ENCODE results near the gene BBX.

The BBX gene

DNA sequence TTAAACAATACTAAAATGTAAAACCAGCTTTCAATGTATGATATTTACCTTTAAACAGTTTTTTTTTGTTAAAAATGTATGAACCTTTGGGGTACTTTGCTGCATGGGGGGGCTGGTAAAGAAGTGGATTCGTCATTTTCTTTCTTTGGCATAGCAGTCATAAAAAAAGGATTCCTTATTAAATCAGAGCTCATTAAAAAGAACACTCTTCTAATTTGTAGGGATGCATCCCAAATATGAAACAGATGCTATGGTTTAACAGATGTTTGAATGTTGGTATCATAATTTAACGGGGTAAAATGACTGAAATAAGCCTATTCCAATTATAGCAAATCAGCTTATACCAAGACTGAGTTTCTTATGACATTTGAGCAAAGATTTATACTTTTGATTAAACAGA lies 234.4 kb downstream of the BBX start:
- DNase-seq, result no peak

DNA sequence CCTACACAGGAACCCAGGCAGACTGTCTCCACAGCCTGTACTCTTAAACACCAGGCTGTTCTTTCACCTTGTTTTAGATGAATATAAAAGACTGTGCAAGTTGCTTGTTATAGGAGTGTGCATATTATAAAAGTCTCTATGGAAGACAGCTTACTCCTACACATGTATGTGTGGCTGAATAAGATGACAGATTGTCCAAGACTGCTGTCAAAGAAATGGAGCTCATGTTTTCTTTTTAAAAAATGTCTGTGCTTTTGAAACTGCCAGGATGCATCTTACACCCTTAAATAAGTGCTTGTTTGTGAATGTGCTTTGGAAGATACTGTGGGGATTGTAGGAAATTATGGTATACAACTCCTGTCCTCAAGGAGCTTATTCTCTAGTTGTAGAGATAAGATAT lies 237.4 kb downstream of the BBX start:
- no peak for DNase-seq

DNA sequence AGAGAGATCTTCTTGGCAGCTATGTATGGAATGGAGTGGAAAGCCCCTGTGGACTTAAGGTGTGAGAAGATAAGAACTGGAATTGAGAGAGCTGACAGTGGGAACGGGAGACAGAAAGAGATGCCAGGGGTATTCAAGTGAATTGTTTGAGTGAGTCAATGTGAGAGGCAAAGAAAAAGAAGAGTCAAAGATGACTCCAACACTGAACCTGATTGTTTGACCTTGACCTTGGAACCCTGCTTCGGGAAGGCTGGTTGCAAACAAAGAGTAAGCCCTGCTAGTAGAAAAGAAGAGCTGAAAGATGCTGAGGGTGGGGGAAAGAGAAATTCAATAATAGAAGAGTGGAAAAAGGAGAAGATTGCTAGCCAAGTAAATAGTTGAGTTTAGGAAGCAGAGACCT lies 238.6 kb downstream of the BBX start:
- DNase-seq, result no peak

DNA sequence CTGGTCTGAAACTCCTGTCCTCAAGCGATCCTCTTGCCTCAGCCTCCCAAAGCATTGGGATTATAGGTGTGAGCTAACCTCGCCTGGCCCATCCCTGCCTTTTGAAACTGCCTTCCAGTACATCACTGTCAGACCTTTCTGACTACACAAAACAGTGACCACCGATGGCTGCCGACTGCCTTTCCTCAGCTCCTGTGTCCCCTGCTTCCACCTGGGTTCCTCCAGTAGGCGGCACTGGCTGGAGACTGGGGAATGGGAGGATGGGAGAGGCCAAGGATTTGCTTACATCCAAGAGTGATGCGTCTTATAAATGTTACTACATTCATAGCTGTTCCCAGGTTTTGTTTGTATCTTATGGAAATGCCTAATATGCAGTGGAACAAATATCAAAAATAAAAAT lies 242.8 kb downstream of the BBX start:
- DNase-seq, result no peak

DNA sequence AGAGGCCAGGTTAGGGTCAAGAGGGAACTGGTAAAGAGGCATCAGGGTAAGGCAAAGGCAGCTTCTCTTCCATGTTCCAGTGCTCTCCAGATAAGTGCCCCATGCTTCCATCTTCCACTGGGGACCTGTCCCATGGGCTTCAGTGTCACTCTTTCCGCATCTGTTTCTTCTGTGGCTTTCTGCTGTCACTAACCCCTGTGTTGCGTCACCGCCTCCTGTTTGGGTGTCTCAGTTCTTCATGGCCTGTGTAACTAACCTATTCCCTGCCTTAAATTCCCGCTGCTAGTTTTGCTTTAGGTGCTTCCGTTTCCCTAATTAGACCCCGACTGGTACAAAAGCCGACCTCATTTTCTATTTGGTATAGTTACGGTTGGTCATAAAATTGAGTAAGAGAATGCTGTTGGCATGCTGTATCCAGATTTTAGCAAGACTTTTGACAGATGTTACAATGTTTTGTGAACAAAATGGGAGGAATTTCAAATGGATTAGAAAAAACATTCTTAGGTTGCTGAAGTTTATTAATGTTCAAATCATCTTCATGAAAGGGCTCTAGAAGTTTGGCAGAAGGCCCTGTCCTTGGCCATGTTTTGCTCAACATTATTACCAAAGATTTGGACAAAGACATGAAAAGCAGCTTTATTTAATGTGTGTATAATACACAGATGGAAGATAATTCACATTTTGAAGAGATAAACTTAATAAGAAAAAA lies 245.3 kb downstream of the BBX start:
- no peak for DNase-seq

DNA sequence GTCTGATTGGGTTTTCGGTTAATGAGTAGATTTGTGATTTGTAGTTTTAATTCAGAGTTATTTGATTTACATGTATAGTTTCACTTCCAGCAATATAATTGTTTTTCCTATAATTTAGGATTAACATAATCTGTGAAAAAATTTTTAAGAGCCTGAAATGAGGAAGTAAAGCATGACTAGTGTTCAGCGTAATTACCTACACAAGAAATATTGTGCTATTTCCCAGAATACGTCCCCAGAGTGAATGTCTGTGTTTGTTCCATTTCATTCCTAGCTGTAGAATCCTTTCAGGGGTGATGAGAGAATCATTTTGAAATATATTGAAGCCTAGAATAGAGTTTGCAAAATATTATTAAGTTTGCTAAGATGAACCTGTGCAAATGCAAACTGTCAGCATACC lies 247.1 kb downstream of the BBX start:
- no peak for DNase-seq

DNA sequence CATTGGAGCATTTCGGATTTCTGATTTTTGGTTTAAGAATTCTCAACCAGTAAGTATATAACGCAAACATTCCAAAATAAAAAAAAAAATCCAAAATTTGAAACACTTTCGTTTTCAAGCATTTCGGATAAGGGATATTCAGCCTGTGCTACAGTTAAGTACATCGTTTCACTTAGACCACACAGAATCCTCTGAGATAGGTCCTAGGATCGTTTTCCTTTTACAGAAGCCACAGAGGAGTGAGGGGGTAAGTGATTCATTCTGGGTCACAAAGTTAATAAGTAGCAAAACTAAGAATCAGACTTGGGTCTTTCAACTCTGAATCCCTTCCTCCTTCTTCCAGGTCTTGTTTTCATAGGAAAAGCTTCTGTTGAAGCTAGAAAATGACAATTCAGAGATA lies 249.3 kb downstream of the BBX start:
- no peak for DNase-seq

DNA sequence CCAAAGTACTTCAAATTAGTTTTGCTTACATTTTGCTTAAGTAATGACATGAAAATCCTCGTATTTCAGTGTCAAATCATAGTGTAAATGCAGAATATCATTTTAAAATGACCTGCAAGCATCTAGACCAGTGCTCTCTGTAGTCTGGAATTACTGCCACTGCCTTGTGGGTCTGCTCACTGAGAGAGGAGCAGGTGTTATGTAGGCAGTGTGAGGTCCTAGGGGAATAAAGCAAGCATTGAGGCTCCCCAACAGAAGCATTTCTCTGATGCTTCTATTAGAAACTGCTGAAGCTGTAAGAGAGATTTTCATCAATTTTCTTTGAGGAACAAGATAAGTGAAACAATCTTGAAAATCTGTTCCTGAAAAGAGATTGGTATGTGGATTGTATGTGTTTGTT lies 253.2 kb downstream of the BBX start:
- DNase-seq, result no peak

DNA sequence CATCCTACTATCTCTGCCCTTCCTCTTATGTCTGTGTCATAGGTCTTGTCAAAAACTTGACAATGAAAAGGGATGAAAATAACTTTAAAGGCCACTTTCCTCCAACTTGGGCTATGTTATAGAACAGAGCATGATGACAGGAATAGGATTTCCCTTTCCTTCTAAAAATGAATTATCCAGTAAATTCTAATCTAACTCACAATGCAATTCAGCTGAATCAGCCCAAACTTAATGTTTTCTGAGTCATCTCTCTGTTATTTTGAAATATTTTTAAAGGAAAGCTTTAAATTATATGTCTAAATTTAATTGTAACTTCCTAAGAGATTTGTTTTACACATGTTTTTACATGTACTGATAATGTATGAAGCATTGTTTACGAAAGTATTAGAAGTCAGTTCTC lies 258.5 kb downstream of the BBX start:
- no peak for DNase-seq

DNA sequence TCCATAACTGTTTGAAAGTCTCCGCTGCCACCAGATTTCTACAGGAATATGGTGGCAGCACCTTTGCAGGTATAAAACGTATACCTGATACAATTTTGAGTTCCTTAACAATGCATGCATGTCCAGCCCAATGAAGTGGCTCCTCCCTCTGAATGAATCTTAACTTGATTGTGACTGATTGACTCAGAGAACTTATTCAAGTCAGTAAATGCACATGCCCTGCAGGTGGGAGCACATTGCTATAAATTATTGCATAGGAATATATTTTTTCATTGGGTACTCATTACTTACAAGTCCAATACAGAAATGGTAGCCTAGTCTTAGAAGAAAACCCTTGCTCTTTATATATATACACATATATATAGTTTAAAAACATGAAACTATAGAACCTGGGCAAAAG lies 259.3 kb downstream of the BBX start:
- no peak for DNase-seq

DNA sequence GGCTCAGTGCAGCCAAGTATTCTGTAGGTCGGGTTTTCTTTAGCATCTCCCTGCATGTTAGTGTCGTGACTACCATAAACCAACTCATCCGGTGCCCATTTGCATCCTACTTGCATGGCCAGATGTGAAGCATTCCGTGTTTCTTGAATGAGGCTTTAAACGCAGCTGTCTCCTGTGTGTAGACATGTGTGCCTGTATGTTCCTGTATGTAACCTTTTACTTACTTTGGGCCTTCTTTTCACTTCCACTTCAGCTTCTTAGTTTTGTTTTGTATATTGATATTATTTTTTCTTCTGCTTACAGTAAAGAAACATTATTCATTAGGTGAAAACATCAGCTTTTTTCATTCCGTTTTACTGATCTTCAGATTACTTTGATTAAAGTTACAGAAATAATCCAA lies 267.9 kb downstream of the BBX start:
- DNase-seq, result no peak

DNA sequence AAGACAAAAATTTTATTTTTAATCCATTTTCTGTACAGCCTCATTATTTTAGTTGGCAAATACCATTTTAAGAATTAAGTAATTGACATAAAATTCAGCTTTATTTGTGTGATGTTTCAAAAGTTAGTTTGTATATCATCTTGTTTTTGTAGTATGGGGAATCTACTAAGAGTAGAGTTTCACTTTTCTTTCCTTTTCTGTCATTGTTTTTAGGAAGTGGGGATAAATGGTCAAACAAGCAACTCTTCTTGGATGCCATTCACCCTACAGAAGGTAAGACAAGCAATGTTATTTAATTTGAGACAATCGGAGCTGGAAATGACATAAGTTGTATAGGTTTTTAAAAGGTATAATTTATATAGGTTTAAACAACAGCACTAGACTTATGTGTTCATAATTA lies 268.3 kb downstream of the BBX start:
- DNase-seq, result no peak

DNA sequence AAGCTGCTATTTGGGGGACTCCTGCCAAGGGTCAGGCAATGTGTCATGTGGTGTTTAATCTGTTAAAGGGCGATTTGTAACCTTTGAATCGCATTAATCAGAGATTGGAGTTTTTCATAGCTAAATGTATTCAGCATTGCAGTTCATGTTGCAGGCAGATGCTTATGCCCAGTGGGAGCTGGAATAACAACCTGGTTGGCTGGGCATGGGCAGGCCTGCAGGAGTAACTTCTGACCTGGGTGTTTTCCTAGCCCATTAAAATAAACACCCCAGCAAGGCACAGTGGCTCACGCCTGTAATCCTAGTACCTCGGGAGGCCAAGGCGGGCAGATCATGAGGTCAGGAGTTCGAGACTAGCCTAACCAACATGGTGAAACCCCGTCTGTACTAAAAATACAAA lies 268.7 kb downstream of the BBX start:
- no peak for DNase-seq

DNA sequence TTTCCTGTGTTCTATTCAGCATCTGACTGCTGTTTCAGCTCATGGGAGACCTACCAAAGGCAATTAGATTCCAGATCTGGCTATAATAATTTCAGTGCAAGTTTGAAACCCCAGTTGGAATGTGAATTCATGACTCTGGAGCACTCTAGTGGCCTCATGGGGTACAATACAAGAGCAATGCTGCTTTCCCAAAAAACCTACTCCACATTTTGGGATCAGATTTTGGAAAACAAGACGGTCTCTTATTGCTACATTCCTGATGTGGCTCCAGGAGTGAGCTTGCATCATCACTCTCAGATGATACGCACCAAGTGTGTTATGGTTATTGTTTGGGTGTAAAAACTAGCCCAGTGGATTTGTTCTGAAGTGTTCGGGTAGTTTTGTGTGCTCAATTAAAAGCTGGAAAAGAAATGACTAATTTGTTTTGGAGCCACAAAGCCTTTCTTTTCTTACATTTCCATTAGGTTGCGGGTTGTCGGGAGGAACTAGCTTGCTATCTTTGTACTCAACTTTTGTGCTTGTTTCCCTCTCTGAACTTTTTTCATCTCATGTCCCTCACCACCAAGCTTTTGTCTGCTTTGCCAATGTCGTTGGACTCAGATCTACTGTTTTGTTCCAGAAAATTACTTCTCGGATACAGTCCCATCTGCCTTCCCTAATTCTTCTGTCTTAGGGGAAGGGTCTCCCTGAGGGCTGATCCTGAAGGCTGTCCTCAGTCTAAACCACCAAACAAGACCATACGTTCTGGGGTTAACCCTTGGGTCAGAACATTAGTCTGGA lies 272.1 kb downstream of the BBX start:
- DNase-seq, result no peak

DNA sequence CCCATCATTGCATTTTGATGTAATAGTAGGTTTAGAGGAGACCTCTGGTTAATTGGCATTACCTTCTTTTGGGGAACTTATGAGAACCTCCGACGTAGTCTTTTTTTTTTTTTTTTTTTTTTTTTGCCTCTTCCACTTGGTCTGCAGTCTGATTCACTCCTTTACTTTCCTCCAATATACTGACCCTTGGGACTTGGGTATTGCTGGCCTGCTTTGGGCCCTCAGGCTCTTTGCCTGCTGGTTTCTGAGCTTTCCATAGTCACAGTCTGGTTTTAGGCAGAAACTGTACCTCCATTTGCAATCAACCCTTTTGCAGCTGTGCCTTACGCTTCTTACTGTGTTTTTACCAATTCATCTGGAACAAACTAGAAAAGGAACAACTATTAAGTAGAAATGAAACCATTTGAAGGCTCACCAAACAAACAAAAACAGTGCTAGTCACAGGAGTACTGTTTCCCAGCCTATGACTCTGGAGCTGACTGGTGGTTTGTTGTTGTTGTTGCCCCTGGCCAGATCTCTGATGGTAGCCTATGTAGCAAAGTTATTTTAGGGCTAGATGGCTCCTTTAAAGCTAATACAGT lies 272.8 kb downstream of the BBX start:
- no peak for DNase-seq

DNA sequence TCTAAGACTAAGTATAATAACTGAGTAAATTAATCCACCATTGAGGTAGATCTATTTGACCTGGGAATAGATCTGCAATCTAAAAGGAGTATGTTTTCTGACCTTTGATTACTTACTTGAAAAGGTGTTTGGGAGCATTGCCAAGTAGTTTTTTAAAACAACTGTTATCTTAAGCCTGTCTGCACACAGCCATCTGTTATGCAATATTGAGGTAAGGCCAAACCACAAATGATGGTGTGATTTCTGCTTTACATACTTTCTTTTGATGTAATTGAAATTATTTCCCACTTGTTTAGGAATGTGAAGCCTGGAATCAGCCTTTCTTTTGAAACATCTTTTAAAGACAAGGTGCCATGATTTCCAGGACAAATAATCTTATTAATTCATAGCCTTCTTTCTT lies 274.0 kb downstream of the BBX start:
- no peak for DNase-seq

DNA sequence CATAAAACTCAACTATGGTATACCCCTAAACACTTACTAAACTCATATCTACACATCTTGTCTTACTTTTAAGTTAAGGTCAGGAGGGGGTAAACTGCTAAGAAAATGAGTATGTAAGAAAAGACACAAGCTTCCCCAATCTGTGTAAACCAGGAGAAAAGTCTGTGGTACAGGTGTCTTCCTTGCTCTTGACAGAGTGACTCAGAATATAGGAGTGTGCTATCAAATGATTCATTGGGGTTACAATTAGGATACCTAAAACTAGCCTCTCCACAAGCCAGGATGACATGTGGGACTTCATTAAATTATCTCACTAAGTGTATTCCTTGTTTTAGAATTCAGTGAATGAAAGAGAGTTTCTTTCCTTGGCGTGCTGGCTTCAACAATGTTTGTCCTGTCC lies 274.8 kb downstream of the BBX start:
- DNase-seq, result no peak

DNA sequence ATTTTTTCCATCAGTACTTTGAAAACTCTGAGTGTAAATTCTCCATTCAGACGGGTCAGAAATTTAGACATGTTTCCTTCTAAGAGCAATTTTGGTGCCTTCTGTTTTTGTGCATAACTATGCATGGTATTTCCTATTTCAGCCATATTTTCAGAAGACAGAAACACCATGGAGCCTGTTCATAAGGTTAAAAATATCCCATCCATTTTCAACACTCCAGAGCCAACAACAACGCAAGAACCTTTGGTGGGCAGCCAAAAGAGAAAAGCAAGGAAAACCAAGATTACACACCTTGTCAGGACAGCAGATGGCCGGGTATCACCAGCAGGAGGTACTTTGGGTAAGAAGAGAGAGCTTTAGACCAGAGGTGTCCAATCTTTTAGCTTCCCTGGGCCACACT lies 275.6 kb downstream of the BBX start:
- no peak for DNase-seq

DNA sequence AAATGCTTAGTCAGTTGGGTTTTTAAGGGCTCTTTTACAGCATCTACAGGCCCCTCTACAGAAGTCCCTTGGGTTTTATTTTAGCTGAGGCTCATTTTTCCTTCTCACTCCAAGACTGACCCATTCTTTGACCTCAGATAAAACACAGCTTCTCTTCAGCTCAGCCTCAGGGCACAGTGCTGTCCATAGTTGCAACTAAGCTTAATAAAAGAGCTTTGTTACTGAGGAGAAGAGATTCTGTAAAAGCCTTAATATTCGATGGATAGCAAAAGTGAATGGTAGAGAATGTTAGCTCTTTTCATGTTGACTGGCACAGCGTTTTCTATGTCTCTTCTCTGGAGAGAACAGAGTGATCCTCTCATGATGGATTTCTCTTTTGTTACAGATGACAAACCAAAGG lies 277.9 kb downstream of the BBX start:
- DNase-seq, result no peak

DNA sequence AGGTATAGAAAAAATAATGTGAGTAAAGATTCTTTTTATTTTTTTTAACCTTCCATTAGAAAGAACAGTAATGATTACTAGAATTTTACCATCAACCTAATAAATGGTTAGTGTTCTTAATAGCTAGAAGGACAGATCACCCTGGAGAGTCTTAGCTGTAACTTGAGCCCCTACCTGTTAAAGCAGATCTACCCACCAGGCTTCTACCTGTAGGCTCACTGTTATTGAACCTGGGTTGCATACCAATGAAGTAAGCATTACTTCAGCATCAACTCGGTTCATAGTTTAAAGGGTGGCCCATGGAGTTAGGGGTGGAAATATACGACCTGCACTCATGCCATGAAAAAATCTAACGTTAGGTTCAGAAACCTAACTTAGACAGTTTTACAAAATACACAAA lies 280.4 kb downstream of the BBX start:
- no peak for DNase-seq

DNA sequence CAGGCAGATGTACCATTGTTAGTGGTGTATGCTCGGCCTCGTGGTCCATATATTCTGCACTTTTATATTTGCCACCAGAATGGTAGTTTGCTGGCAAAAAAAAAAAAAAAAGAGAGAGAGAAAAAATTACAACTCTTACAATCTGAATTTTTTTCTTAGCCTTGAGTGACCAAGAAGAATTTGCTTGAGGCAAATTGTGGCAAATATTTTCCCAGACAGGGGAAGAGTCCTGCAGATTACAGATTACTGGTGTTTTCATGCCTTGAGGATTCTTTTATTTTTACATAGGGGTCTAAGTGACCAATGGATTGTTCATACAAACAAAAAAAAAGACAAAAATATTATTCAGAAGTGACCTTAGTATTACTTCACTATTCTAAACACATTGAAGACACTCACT lies 283.3 kb downstream of the BBX start:
- no peak for DNase-seq

DNA sequence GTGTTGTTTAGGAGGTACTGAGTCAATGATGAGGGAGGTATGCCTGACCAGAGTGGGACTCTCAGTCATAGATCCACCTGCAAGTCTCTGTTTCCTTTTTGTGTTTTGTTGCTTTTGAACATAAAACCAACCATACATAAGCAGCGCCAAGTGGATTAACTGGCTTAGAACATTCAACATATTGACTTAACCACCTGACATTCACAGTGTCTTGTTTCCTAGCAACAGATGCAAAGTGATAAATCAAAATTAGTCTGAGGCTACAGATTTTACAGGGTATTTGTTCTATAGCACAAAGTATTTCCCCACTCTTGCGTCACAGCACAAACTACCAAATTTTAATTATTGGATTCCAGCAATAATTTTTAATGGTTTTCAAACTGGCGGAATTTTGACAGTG lies 283.8 kb downstream of the BBX start:
- no peak for DNase-seq

DNA sequence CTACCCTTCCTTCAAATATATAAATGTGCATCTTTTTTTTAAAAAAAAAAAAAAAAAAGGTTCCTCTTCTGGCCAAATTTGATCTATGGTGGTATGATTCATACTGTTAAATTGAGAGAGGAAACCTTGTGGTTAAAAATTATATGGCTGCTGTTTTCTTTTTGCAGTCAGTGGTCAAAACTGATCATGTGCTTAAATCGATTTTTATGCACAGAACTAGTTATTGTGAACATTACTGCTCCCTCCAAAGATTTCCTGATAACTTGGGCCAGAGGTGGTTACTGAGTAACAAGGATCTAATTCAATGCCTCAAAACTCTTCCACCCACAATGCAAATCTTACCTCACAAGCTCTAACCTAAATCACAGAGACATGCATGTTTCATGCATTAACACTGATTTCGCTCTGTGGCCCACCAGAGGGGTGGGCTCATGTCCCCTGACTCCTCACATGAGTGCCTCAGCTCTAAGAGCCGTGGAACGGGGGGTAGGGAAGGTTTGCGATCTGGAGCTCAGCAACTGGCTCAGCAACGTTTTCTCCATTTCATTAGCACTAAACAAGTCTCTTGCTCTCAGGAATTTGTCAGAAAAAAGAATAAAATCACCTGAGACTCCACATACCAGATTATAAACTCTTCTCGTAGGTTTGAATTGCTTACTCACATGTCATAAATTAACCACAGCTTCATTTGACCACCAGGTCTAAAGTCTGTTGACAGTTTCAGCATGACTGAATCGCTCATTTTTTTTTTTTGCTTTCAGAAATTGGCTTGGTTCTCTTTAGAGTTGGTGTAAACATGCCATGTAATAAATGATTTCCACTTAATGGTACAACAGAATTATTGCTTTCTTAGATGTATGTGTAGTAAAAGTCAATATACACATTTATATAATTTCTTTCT lies 287.7 kb downstream of the BBX start:
- no peak for DNase-seq

DNA sequence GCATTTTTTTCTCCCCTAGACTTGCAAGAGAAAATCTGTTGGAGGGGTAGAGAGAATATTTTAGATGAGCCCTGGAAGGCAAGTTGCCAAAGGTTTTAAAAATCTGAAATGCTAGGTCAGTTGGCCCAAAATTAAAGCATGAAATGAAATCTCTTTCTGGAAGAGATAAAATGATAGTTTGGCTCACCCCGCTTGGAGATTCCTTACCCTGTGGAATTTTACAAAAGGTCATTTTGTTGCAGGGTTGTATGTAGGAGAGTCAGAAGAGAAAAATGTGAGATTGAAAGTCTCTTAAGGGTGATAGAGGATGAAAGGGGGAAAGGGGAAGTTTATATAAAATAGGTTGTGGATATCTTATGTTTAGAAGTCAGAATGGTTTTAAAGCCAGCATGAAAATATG lies 290.3 kb downstream of the BBX start:
- DNase-seq, result no peak

Measured in activated CD8-positive, alpha-beta memory T cell treated with anti-CD3 and anti-CD28 coated beads for 24 hours (primary cell).